ENCODE results near the gene MGAT4C.

Gene MGAT4C

GRCh38 chr12:86006727-86007126 lies 249.5 kb downstream of the MGAT4C start:
- Histone ChIP-seq H3K4me3 (ENCODE audit: low read depth in 1 of 2, low read length in 2 of 2) (no peak overlapping the region), H3K9ac (ENCODE audit: low read depth in 1 of 2, low read length in 2 of 2) (no peak overlapping the region), H3K4me1 (ENCODE audit: control insufficient read depth in 1 of 2, insufficient read depth in 2 of 2, low read length in 2 of 2) (no peaks in the 10 kb centered on the region), H3K36me3 (ENCODE audit: control insufficient read depth in 1 of 2, insufficient read depth in 2 of 2, low read length in 2 of 2) (no peaks in the 10 kb centered on the region), H3K27me3 (ENCODE audit: control insufficient read depth in 1 of 2, insufficient read depth in 2 of 2, low read length in 2 of 2) (no peaks in the 10 kb centered on the region), H3K27ac (ENCODE audit: low read depth, low read length) (no peak overlapping the region), H3K9me3 (ENCODE audit: control insufficient read depth in 1 of 2, low read length in 2 of 2) (no peaks in the 10 kb centered on the region)

DNA sequence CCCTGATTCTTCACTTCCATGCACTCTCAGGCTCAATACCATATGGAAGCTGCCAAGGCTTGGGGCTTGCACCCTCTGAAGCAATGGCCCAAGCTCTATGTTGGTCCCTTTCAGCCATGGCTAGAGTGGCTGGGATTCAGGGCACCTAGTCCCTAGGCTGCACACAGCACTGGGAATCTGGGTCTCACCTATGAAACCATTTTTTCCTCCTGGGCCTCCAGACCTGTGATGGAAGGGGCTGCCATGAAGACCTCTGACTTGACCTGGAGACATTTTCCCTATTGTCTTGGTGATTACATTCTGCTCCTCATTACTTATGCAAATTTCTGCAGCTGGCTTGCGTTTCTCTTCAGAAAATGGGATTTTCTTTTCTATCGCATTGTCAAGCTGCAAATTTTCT lies 258.1 kb downstream of the MGAT4C start:
- Histone ChIP-seq H3K36me3 (ENCODE audit: control insufficient read depth in 1 of 2, insufficient read depth in 2 of 2, low read length in 2 of 2) (no peaks in the 10 kb centered on the region), H3K9ac (ENCODE audit: low read depth in 1 of 2, low read length in 2 of 2) (no peak overlapping the region), H3K27me3 (ENCODE audit: control insufficient read depth in 1 of 2, insufficient read depth in 2 of 2, low read length in 2 of 2) (no peaks in the 10 kb centered on the region), H3K9me3 (ENCODE audit: control insufficient read depth in 1 of 2, low read length in 2 of 2) (peaks cover 4 to 9% of the 10 kb centered on the region in 2 donors), H3K27ac (ENCODE audit: low read depth, low read length) (no peak overlapping the region), H3K4me3 (ENCODE audit: low read depth in 1 of 2, low read length in 2 of 2) (no peak overlapping the region), H3K4me1 (ENCODE audit: control insufficient read depth in 1 of 2, insufficient read depth in 2 of 2, low read length in 2 of 2) (no peaks in the 10 kb centered on the region)

GRCh38 chr12:85996280-85996679 lies 259.9 kb downstream of the MGAT4C start:
- Histone ChIP-seq H3K27me3 (ENCODE audit: control insufficient read depth in 1 of 2, insufficient read depth in 2 of 2, low read length in 2 of 2) (no peaks in the 10 kb centered on the region), H3K4me1 (ENCODE audit: control insufficient read depth in 1 of 2, insufficient read depth in 2 of 2, low read length in 2 of 2) (no peaks in the 10 kb centered on the region), H3K9ac (ENCODE audit: low read depth in 1 of 2, low read length in 2 of 2) (no peak overlapping the region), H3K27ac (ENCODE audit: low read depth, low read length) (no peak overlapping the region), H3K4me3 (ENCODE audit: low read depth in 1 of 2, low read length in 2 of 2) (no peak overlapping the region), H3K36me3 (ENCODE audit: control insufficient read depth in 1 of 2, insufficient read depth in 2 of 2, low read length in 2 of 2) (no peaks in the 10 kb centered on the region), H3K9me3 (ENCODE audit: control insufficient read depth in 1 of 2, low read length in 2 of 2) (peaks cover 16 to 23% of the 10 kb centered on the region in 2 donors)

DNA sequence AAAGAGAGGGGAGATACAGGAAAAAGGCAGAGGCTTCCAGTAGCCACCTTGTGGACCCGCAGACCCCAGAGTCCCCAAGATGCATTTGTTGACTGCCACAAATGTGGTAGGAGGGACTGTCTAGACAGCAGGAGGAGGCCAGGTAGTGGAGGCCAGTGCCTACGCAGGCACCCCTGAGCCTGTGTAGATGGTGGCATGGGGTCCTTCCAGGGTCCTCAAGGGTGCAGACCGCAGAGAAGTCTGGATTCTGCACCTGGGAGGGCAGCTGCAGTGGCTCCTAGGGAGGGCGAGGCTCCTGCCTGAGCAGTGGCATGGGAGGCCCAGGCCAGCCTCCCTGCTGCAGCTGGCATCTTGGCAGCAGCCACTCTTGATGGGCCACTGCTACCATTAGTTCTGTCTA lies 262.4 kb downstream of the MGAT4C start:
- Histone ChIP-seq H3K9me3 (ENCODE audit: control insufficient read depth in 1 of 2, low read length in 2 of 2) (peaks cover 16 to 24% of the 10 kb centered on the region in 2 donors), H3K27ac (ENCODE audit: low read depth, low read length) (no peak overlapping the region)

DNA sequence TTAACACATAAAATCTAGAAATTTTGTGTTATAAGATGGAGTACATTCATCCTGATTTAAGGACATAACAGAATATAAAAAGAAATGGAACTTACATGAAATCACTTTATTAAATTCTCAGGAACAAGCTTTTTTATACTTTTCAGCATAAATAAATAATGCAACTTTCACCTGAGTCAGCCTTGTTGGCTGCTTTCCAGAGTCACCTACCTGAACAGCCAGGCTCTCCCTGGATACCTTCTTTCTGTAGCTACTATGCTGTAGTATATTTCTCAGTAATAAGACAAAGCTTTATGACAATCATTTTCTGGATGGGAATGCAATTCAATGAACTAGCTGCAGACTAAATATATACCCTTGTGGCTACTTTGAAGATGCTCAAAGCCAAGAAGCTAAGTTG lies 270.2 kb downstream of the MGAT4C start:
- no peak overlapping the region for H3K9ac ChIP-seq (ENCODE audit: low read depth in 1 of 2, low read length in 2 of 2)
- H3K4me1 ChIP-seq (ENCODE audit: control insufficient read depth in 1 of 2, insufficient read depth in 2 of 2, low read length in 2 of 2), result no peaks in the 10 kb centered on the region
- no peaks in the 10 kb centered on the region for H3K36me3 ChIP-seq (ENCODE audit: control insufficient read depth in 1 of 2, insufficient read depth in 2 of 2, low read length in 2 of 2)
- H3K4me3 ChIP-seq (ENCODE audit: low read depth in 1 of 2, low read length in 2 of 2), result no peak overlapping the region
- no peaks in the 10 kb centered on the region for H3K27me3 ChIP-seq (ENCODE audit: control insufficient read depth in 1 of 2, insufficient read depth in 2 of 2, low read length in 2 of 2)
- no peaks in the 10 kb centered on the region for H3K9me3 ChIP-seq (ENCODE audit: control insufficient read depth in 1 of 2, low read length in 2 of 2)
- H3K27ac ChIP-seq (ENCODE audit: low read depth, low read length), result no peak overlapping the region

More for the DNA sequence above, 262.4 kb downstream of the MGAT4C start:
- Histone ChIP-seq H3K4me3 (ENCODE audit: low read depth in 1 of 2, low read length in 2 of 2) (no peak overlapping the region), H3K27me3 (ENCODE audit: control insufficient read depth in 1 of 2, insufficient read depth in 2 of 2, low read length in 2 of 2) (no peaks in the 10 kb centered on the region), H3K9ac (ENCODE audit: low read depth in 1 of 2, low read length in 2 of 2) (no peak overlapping the region), H3K4me1 (ENCODE audit: control insufficient read depth in 1 of 2, insufficient read depth in 2 of 2, low read length in 2 of 2) (no peaks in the 10 kb centered on the region), H3K36me3 (ENCODE audit: control insufficient read depth in 1 of 2, insufficient read depth in 2 of 2, low read length in 2 of 2) (no peaks in the 10 kb centered on the region)

DNA sequence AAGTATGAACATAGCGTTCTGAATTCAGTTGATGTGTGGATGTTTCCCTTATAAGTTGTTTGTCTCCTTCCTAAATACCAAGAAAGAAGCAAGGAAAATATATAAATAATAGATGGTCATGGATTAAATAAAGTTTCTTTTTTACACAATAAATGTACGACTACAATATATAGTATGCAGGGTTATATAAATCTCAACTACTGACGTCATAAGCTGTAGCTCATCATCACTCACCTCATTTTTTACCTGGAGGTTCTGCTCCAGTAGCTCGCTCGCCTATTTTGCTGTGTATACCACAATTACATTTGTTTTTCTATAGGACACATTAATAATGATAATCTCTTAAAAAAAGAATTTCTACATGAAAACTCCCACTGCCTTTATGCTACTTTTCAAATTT lies 272.6 kb downstream of the MGAT4C start:
- Histone ChIP-seq H3K4me3 (ENCODE audit: low read depth in 1 of 2, low read length in 2 of 2) (no peak overlapping the region), H3K27ac (ENCODE audit: low read depth, low read length) (no peak overlapping the region), H3K27me3 (ENCODE audit: control insufficient read depth in 1 of 2, insufficient read depth in 2 of 2, low read length in 2 of 2) (no peaks in the 10 kb centered on the region), H3K36me3 (ENCODE audit: control insufficient read depth in 1 of 2, insufficient read depth in 2 of 2, low read length in 2 of 2) (no peaks in the 10 kb centered on the region), H3K9ac (ENCODE audit: low read depth in 1 of 2, low read length in 2 of 2) (no peak overlapping the region), H3K9me3 (ENCODE audit: control insufficient read depth in 1 of 2, low read length in 2 of 2) (no peaks in the 10 kb centered on the region), H3K4me1 (ENCODE audit: control insufficient read depth in 1 of 2, insufficient read depth in 2 of 2, low read length in 2 of 2) (no peaks in the 10 kb centered on the region)

GRCh38 chr12:85979641-85980040 lies 276.6 kb downstream of the MGAT4C start:
- H3K9me3 ChIP-seq (ENCODE audit: control insufficient read depth in 1 of 2, low read length in 2 of 2), result no peaks in the 10 kb centered on the region
- no peaks in the 10 kb centered on the region for H3K4me1 ChIP-seq (ENCODE audit: control insufficient read depth in 1 of 2, insufficient read depth in 2 of 2, low read length in 2 of 2)
- no peaks in the 10 kb centered on the region for H3K27me3 ChIP-seq (ENCODE audit: control insufficient read depth in 1 of 2, insufficient read depth in 2 of 2, low read length in 2 of 2)
- H3K27ac ChIP-seq (ENCODE audit: low read depth, low read length), result no peak overlapping the region
- H3K4me3 ChIP-seq (ENCODE audit: low read depth in 1 of 2, low read length in 2 of 2), result no peak overlapping the region
- H3K9ac ChIP-seq (ENCODE audit: low read depth in 1 of 2, low read length in 2 of 2), result no peak overlapping the region
- H3K36me3 ChIP-seq (ENCODE audit: control insufficient read depth in 1 of 2, insufficient read depth in 2 of 2, low read length in 2 of 2), result no peaks in the 10 kb centered on the region

DNA sequence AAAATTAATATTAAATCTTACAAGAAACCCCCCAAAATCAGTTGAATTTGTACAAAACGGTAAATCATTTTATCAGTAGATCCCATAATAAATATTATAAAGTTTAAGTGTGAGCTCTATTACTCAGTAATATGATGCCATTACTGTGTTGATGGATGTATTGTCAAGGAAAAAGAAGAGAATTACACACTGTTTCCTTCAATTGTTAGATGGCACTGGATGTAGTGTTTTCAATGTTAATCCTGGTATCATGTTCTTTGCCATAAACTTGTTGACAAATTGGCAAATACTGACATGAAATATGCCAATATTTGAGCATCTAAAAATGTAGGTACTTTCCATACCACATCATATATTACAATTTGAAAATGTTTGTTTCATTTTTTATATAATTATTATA lies 280.5 kb downstream of the MGAT4C start:
- H3K4me1 ChIP-seq (ENCODE audit: control insufficient read depth in 1 of 2, insufficient read depth in 2 of 2, low read length in 2 of 2), result no peaks in the 10 kb centered on the region
- no peak overlapping the region for H3K9ac ChIP-seq (ENCODE audit: low read depth in 1 of 2, low read length in 2 of 2)
- H3K9me3 ChIP-seq (ENCODE audit: control insufficient read depth in 1 of 2, low read length in 2 of 2), result no peaks in the 10 kb centered on the region
- no peaks in the 10 kb centered on the region for H3K36me3 ChIP-seq (ENCODE audit: control insufficient read depth in 1 of 2, insufficient read depth in 2 of 2, low read length in 2 of 2)
- H3K27ac ChIP-seq (ENCODE audit: low read depth, low read length), result no peak overlapping the region
- no peak overlapping the region for H3K4me3 ChIP-seq (ENCODE audit: low read depth in 1 of 2, low read length in 2 of 2)
- H3K27me3 ChIP-seq (ENCODE audit: control insufficient read depth in 1 of 2, insufficient read depth in 2 of 2, low read length in 2 of 2), result no peaks in the 10 kb centered on the region

- Histone ChIP-seq H3K4me1 (ENCODE audit: control insufficient read depth in 1 of 2, insufficient read depth in 2 of 2, low read length in 2 of 2) (no peaks in the 10 kb centered on the region), H3K9ac (ENCODE audit: low read depth in 1 of 2, low read length in 2 of 2) (no peak overlapping the region), H3K27me3 (ENCODE audit: control insufficient read depth in 1 of 2, insufficient read depth in 2 of 2, low read length in 2 of 2) (no peaks in the 10 kb centered on the region), H3K9me3 (ENCODE audit: control insufficient read depth in 1 of 2, low read length in 2 of 2) (no peaks in the 10 kb centered on the region), H3K36me3 (ENCODE audit: control insufficient read depth in 1 of 2, insufficient read depth in 2 of 2, low read length in 2 of 2) (no peaks in the 10 kb centered on the region), H3K27ac (ENCODE audit: low read depth, low read length) (no peak overlapping the region), H3K4me3 (ENCODE audit: low read depth in 1 of 2, low read length in 2 of 2) (no peak overlapping the region)
Observed at GRCh38 chr12:85971800-85972199, 284.4 kb downstream of the MGAT4C start.

DNA sequence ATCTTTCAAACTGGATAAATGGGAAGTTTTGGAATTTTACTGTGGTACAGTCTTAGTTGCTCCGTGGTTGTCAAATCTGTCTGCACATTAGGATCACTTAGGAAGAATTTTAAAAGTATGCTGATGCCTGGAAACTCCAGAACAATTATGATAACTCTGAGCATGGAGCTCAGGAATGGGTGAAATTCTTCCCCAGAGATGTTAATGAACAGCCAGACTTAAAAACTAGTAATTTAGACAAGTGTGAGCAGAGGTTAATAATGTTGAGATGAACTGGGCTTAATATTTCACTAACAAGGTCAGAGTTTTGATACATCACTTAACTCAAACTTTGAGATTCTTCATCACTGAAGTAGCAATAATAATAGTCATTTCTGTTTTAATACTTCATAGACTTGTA lies 287.6 kb downstream of the MGAT4C start:
- Histone ChIP-seq H3K27me3 (ENCODE audit: control insufficient read depth in 1 of 2, insufficient read depth in 2 of 2, low read length in 2 of 2) (no peaks in the 10 kb centered on the region), H3K4me3 (ENCODE audit: low read depth in 1 of 2, low read length in 2 of 2) (no peak overlapping the region), H3K9me3 (ENCODE audit: control insufficient read depth in 1 of 2, low read length in 2 of 2) (no peaks in the 10 kb centered on the region), H3K27ac (ENCODE audit: low read depth, low read length) (no peak overlapping the region), H3K9ac (ENCODE audit: low read depth in 1 of 2, low read length in 2 of 2) (no peak overlapping the region), H3K36me3 (ENCODE audit: control insufficient read depth in 1 of 2, insufficient read depth in 2 of 2, low read length in 2 of 2) (no peaks in the 10 kb centered on the region), H3K4me1 (ENCODE audit: control insufficient read depth in 1 of 2, insufficient read depth in 2 of 2, low read length in 2 of 2) (no peaks in the 10 kb centered on the region)

GRCh38 chr12:85963326-85963725 lies 292.9 kb downstream of the MGAT4C start:
- Histone ChIP-seq H3K36me3 (ENCODE audit: control insufficient read depth in 1 of 2, insufficient read depth in 2 of 2, low read length in 2 of 2) (no peaks in the 10 kb centered on the region), H3K9ac (ENCODE audit: low read depth in 1 of 2, low read length in 2 of 2) (no peak overlapping the region), H3K4me1 (ENCODE audit: control insufficient read depth in 1 of 2, insufficient read depth in 2 of 2, low read length in 2 of 2) (no peaks in the 10 kb centered on the region), H3K9me3 (ENCODE audit: control insufficient read depth in 1 of 2, low read length in 2 of 2) (no peaks in the 10 kb centered on the region), H3K27ac (ENCODE audit: low read depth, low read length) (no peak overlapping the region), H3K27me3 (ENCODE audit: control insufficient read depth in 1 of 2, insufficient read depth in 2 of 2, low read length in 2 of 2) (no peaks in the 10 kb centered on the region), H3K4me3 (ENCODE audit: low read depth in 1 of 2, low read length in 2 of 2) (no peak overlapping the region)

Measured in duodenal mucosa (tissue), 2 donors.